B cell (primary cell): ENCODE results near the gene KIF26B. TPM values are rescaled to one million over a fixed set of nuclear protein-coding genes. Genes with fewer than 3 reads are reported as not detected.

Experiments
- ATAC-seq: fragments of 200-7000 bp; cut with Tn5 transposase; one replicate; pipeline ENCODE4 v1.10.0; 2021; ENCODE audit warnings: low read depth, mild to moderate bottlenecking, moderate number of reproducible peaks, moderate library complexity
- CTCF ChIA-PET: fragments of 350-600 bp; sonication (Branson Sonifier 250); formaldehyde crosslinking; loops from one replicate; lab custom pipeline; 2021; ENCODE audit warnings: antibody characterized with exemption, inconsistent platforms; lab: Charles Lee
- POLR2A ChIA-PET: fragments of 350-600 bp; sonication (Branson Sonifier 250); formaldehyde crosslinking; loops from one replicate; lab custom pipeline; 2021; ENCODE audit warnings: antibody characterized with exemption; lab: Charles Lee
- DNase-seq: peaks from one replicate; pipeline ENCODE4 v3.0.0; 2013
- H2AFZ ChIP-seq: 2 replicates; pipeline ENCODE4 v1.6.1; 2012; ENCODE audit warnings: mild to moderate bottlenecking, low read depth, low read length; ENCODE audit not compliant: insufficient read depth, poor library complexity, severe bottlenecking
- H3K27ac ChIP-seq, 2 donors: 1 replicate in 1 of 2; 2 replicates in 1 of 2; pipeline ENCODE4 v1.5.1; 2012 to 2013; ENCODE audit warnings: low read length in 2 of 2, mild to moderate bottlenecking in 2 of 2, moderate library complexity in 1 of 2
- H3K27me3 ChIP-seq, 4 experiments: fragments of 200-600 bp in 1 of 4; sonication (generic) in 1 of 4; replicated peaks in 1 of 4; 1 replicate in 2 of 4; 2 replicates in 2 of 4; pipeline versions ENCODE4 v1.6.1 to v1.7.0; 2013 to 2016; ENCODE audit warnings: low read length in 3 of 4, mild to moderate bottlenecking in 2 of 4, mixed read lengths in 1 of 4, moderate library complexity in 1 of 4; ENCODE audit not compliant: insufficient read depth in 4 of 4, control insufficient read depth in 3 of 4; ENCODE audit errors: control extremely low read depth in 1 of 4
- H3K36me3 ChIP-seq, 2 experiments: replicated peaks in 1 of 2; 1 replicate in 1 of 2; 2 replicates in 1 of 2; pipeline versions ENCODE4 v1.6.1 to v1.7.1; 2013; ENCODE audit warnings: low read length in 1 of 2; ENCODE audit not compliant: insufficient read depth in 2 of 2, control insufficient read depth in 1 of 2; ENCODE audit errors: control extremely low read depth in 1 of 2, extremely low read depth in 1 of 2
- H3K4me1 ChIP-seq, 2 donors: fragments of 200-600 bp in 1 of 2; sonication (generic) in 1 of 2; 1 replicate in 1 of 2; 2 replicates in 1 of 2; pipeline versions ENCODE4 v1.5.1 to v1.6.1; 2013 to 2017; ENCODE audit warnings: low read length in 2 of 2; ENCODE audit not compliant: control insufficient read depth in 2 of 2, insufficient read depth in 2 of 2
- H3K4me2 ChIP-seq: replicated peaks from 2 replicates; pipeline ENCODE3; 2012; ENCODE audit warnings: mild to moderate bottlenecking, low read depth, low read length; ENCODE audit not compliant: poor library complexity, severe bottlenecking
- H3K4me3 ChIP-seq, 5 experiments: fragments of 200-600 bp in 1 of 5; sonication (generic) in 1 of 5; 1 replicate in 3 of 5; 2 replicates in 2 of 5; pipeline versions ENCODE4 v1.5.1 to v1.7.0; 2011 to 2016; ENCODE audit warnings: low read length in 4 of 5, mild to moderate bottlenecking in 4 of 5, low read depth in 2 of 5, control low read depth in 1 of 5, moderate library complexity in 1 of 5; ENCODE audit not compliant: insufficient read depth in 1 of 5; ENCODE audit errors: control extremely low read depth in 1 of 5, extremely low read depth in 1 of 5
- H3K79me2 ChIP-seq: fragments of 200-600 bp; sonication (generic); one replicate; pipeline ENCODE4 v1.6.0; 2016; ENCODE audit warnings: low read length; ENCODE audit not compliant: control insufficient read depth, insufficient read depth
- H3K9ac ChIP-seq: fragments of 200-600 bp; sonication (generic); 2 replicates; pipeline ENCODE4 v1.6.1; 2017; ENCODE audit warnings: mild to moderate bottlenecking, low read length, moderate library complexity
- H3K9me3 ChIP-seq, 3 donors: one replicate each; pipeline versions ENCODE4 v1.6.1 to v1.7.1; 2013; ENCODE audit warnings: low read length in 2 of 3; ENCODE audit not compliant: control insufficient read depth in 2 of 3, insufficient read depth in 1 of 3; ENCODE audit errors: control extremely low read depth in 1 of 3
- H4K20me1 ChIP-seq: 2 replicates; pipeline ENCODE4 v1.6.0; 2012; ENCODE audit warnings: mild to moderate bottlenecking, low read length; ENCODE audit not compliant: insufficient read depth, control insufficient read depth, poor library complexity, severe bottlenecking
- H3K27ac Mint-ChIP-seq: one replicate; pipeline ENCODE4 v1.8.0; 2021; ENCODE audit warnings: mixed read lengths
- H3K27me3 Mint-ChIP-seq: one replicate; pipeline ENCODE4 v1.8.0; 2021; ENCODE audit warnings: mixed read lengths
- H3K4me1 Mint-ChIP-seq: one replicate; pipeline ENCODE4 v1.8.0; 2021; ENCODE audit warnings: mixed read lengths
- H3K4me3 Mint-ChIP-seq: one replicate; pipeline ENCODE4 v1.8.0; 2021; ENCODE audit warnings: mixed read lengths
- H3K9me3 Mint-ChIP-seq: one replicate; pipeline ENCODE4 v1.8.0; 2022; ENCODE audit warnings: mixed read lengths; ENCODE audit not compliant: insufficient read depth
- EZH2 ChIP-seq: IDR thresholded peaks from 2 replicates; pipeline ENCODE4 v1.6.1; 2012; ENCODE audit warnings: borderline replicate concordance, low read depth, mild to moderate bottlenecking, moderate library complexity, low read length; ENCODE audit not compliant: insufficient read depth, poor library complexity, severe bottlenecking
- WGBS: methylation state at CpG from one replicate; pipeline ENCODE4 v1.1.5; 2013; ENCODE audit warnings: missing lambda C conversion rate; ENCODE audit not compliant: insufficient coverage; 5-methylcytosine and 5-hydroxymethylcytosine counted together
- intact Hi-C: fragments of 100-400 bp; cut with micrococcal nuclease; formaldehyde crosslinking; loops from one replicate; pipeline ENCODE4 v1.10.0; 2022
- polyA plus RNA-seq: library from polyadenylated mRNA; depleted of rRNA; stranded (reverse); fragments of >200 nt; gene quantifications from 2 replicates; pipeline ENCODE4 v1.2.3, GENCODE V29; 2012
- total RNA-seq, 2 donors: library from RNA; stranded (reverse); fragments of 120-200 nt in 1 of 2; gene quantifications; 1 replicate in 1 of 2; 2 replicates in 1 of 2; pipeline versions ENCODE4 v1.2.3 to v1.2.4, GENCODE V29; 2013 to 2022
- TF ChIP-seq, protein P1 (sequence below): fragments of 200-600 bp; IDR thresholded peaks from one replicate; pipeline ENCODE4 v1.8.0; 2022; ENCODE audit warnings: antibody characterized with exemption, mild to moderate bottlenecking

KIF26B gene
- total and polyA plus RNA-seq, 2 donors (not counting 1 experiment from before 2014, with no cell fraction given), result 0.62 TPM; not detected in 1

DNA sequence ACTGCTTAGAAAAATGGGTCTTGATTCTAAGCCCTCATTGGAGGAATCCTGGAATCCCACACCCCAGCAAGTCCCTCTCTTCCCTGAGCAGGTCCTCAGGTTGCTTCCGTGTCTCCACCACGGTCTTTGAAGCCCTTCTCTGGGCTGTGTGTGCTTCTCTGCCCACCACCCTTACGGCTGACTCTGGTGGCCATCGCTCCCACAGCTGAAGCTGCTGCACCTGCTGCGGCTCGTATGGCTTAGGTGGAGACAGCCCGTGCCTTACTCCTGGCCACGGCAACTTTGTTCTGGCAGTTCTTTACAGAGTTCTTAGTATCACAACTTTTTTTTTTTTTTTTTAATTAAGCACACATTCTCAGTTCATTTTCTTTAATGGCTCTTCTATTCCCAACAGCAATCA is 10.9 kb upstream of the KIF26B start:
- Histone ChIP-seq H4K20me1 (no peaks in the 10 kb centered on the region), H3K9me3 (no peaks in the 10 kb centered on the region), H3K4me2 (no peak overlapping the region), H3K27me3 (peaks cover 0 to 9% (median 1%) of the 10 kb centered on the region in 4 experiments), H3K36me3 (no peaks in the 10 kb centered on the region), H3K4me1 (no peaks in the 10 kb centered on the region), H3K9ac (no peak overlapping the region), H3K27ac (no peak overlapping the region), H2AFZ (no peak overlapping the region), H3K79me2 (no peaks in the 10 kb centered on the region), H3K4me3 (no peak overlapping the region)
- Mint-ChIP-seq H3K27ac (no peak overlapping the region), H3K4me3 (no peak overlapping the region), H3K27me3 (peaks cover 28% of the 10 kb centered on the region), H3K4me1 (no peaks in the 10 kb centered on the region), H3K9me3 (no peaks in the 10 kb centered on the region)
- TF ChIP-seq, protein P1, sequence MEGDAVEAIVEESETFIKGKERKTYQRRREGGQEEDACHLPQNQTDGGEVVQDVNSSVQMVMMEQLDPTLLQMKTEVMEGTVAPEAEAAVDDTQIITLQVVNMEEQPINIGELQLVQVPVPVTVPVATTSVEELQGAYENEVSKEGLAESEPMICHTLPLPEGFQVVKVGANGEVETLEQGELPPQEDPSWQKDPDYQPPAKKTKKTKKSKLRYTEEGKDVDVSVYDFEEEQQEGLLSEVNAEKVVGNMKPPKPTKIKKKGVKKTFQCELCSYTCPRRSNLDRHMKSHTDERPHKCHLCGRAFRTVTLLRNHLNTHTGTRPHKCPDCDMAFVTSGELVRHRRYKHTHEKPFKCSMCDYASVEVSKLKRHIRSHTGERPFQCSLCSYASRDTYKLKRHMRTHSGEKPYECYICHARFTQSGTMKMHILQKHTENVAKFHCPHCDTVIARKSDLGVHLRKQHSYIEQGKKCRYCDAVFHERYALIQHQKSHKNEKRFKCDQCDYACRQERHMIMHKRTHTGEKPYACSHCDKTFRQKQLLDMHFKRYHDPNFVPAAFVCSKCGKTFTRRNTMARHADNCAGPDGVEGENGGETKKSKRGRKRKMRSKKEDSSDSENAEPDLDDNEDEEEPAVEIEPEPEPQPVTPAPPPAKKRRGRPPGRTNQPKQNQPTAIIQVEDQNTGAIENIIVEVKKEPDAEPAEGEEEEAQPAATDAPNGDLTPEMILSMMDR, result no peak
- TF ChIP-seq EZH2, result no peak
- POLR2A ChIA-PET, result no interaction called here
- intact Hi-C loops, result no loop called here
- CTCF ChIA-PET, result interaction anchor here (0.7 to 1.4 kb wide), 2 partner anchors 9 to 331 kb away, joined by 3 to 5 read pairs; no protein-coding TSS in a partner anchor
- DNase-seq, result no peak
- WGBS, result 93% methylated on average over 8 of the region's 8 CpGs
- ATAC-seq, result no peak

DNA sequence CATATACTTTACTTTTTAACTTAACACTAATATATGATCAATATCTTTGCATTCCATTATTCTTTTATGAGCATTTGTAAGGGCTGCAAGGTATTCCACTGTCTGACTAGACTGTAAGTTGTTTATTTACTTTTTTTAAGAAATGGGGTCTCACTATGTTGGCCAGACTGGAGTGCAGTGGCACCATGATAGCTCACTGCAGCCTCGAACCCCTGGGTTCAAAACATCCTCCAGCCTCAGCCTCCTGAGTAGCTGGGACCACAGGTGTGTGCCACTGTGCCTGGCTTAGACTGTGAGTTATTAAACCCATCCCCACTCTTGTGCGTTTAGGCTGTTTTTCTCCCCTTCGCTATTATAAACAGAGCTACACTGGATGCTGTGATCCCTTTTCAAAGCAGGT is 6.7 kb upstream of the KIF26B start:
- no peak overlapping the region for H3K27ac ChIP-seq
- H3K9ac ChIP-seq, result no peak overlapping the region
- POLR2A ChIA-PET, result no interaction called here
- Mint-ChIP-seq H3K27me3 (peaks cover 58% of the 10 kb centered on the region), H3K4me3 (no peak overlapping the region), H3K9me3 (no peaks in the 10 kb centered on the region), H3K4me1 (peaks cover 1% of the 10 kb centered on the region), H3K27ac (no peak overlapping the region)
- 97% methylated on average over 3 of the region's 3 CpGs for WGBS
- no peak for ATAC-seq
- DNase-seq, result no peak
- H3K4me1 ChIP-seq, result no peaks in the 10 kb centered on the region
- H3K36me3 ChIP-seq, result no peaks in the 10 kb centered on the region
- no peak overlapping the region for H3K4me3 ChIP-seq
- H3K27me3 ChIP-seq, result peaks cover 0 to 29% (median 28%) of the 10 kb centered on the region in 4 experiments
- TF ChIP-seq EZH2, result no peak
- TF ChIP-seq, protein P1, result no peak
- H4K20me1 ChIP-seq, result no peaks in the 10 kb centered on the region
- CTCF ChIA-PET, result interaction anchor here (0.7 to 1.0 kb wide), 2 partner anchors 8 to 855 kb away, joined by 3 read pairs; no protein-coding TSS in a partner anchor
- no peaks in the 10 kb centered on the region for H3K79me2 ChIP-seq
- intact Hi-C loops, result no loop called here
- H3K4me2 ChIP-seq, result no peak overlapping the region
- H2AFZ ChIP-seq, result no peak overlapping the region
- H3K9me3 ChIP-seq, result no peaks in the 10 kb centered on the region
